Motor neuron (in vitro differentiated cells): Measurements from ENCODE around the gene WDR35. TPM values are rescaled to one million over a fixed set of nuclear protein-coding genes. Genes with fewer than 3 reads are reported as not detected.
"Not testable (repeated sequence)": the region's sequence is repeated elsewhere in the genome, so short reads cannot be mapped to it uniquely, and the experiment has no call there.

Experiments used
- ATAC-seq, 8 experiments: fragments of 200-7000 bp; cut with Tn5 transposase; replicated peaks in 6 of 8; 2 replicates each; pipeline ENCODE4 v1.8.0; 2021; ENCODE audit warnings: mild to moderate bottlenecking in 8 of 8, moderate library complexity in 8 of 8
- H3K27ac ChIP-seq, 2 donors: fragments of 250-450 bp; sonication (Bioruptor Pico); 2 replicates each; pipeline ENCODE4 v1.9.0; 2021; ENCODE audit warnings: antibody characterized with exemption in 2 of 2, mild to moderate bottlenecking in 2 of 2, moderate library complexity in 1 of 2
- H3K4me1 ChIP-seq, 2 donors: fragments of 250-450 bp; sonication (Bioruptor Pico); replicated peaks in 1 of 2; 2 replicates each; pipeline ENCODE4 v1.6.1; 2021; ENCODE audit warnings: antibody characterized with exemption in 2 of 2, mild to moderate bottlenecking in 2 of 2, moderate library complexity in 1 of 2
- H3K4me3 ChIP-seq, 5 donors: fragments of 250-450 bp; sonication (Bioruptor Pico); 2 replicates each; pipeline ENCODE4 v1.9.0; 2021; ENCODE audit warnings: antibody characterized with exemption in 5 of 5, mild to moderate bottlenecking in 5 of 5, moderate library complexity in 4 of 5
- WGBS, 10 experiments: fragments of 450-650 bp; shearing (Covaris generic); methylation state at CpG; one replicate each; pipeline ENCODE4 v1.0.0; 2022; 5-methylcytosine and 5-hydroxymethylcytosine counted together
- in situ Hi-C, 9 experiments: fragments of 400-800 bp; cut with MboI; loops; one replicate each; pipeline ENCODE4 v1.15.0; 2021; ENCODE audit warnings: low sequenced_read_pairs in 9 of 9, low pct_unique_long_range_greater_than_20kb in 2 of 9; ENCODE audit not compliant: unreplicated experiment in 9 of 9
- total RNA-seq, 8 experiments: library from RNA; unstranded; fragments of 300-600 nt; gene quantifications; 2 replicates each; pipeline versions ENCODE4 v1.2.3 to v1.2.4, GENCODE V29; 2022

Gene WDR35
- total RNA-seq, 8 experiments from 2014 or later, result 6.5 to 28.9 (median 12.9) TPM

DNA sequence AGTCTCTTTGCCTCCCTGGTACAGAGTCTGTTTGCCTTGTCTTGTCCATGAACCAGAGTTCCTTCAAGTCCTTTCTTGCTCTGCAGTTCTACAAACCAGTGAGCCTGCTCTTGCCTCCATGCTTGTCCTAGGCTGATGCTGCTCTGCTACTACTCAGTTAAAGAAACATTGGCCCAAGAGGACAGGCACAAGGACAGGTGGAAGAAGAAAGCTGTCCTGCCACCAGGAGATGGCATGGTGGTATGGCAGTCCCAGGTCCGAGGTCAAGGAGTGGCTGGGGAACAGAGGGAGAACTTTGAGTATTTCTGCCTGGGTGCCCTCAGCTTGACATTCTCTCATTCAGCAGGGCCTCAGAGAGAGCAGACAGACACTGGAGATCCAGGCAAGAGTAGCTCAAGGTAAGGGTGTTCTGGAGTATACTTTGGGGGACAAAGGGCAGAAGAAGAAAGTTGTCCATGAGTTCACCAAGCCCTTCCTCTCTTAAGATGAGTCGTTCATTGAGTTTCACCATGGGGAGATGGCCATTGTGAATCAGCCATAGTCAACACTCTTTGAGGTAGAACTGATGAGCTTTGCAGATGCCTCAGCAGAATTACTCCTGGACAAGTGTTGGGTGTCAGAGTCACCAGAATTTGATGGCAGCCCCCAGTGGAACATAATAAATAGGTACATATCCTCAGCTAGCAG, 108.5 kb downstream of the WDR35 start:
- 17 to 86% (median 77%) methylated on average over 1 to 2 of the region's 2 CpGs; no CpG with 5 or more reads in 5 of the 10 experiments for WGBS, 10 experiments
- in situ Hi-C loops, result no loop called here

DNA sequence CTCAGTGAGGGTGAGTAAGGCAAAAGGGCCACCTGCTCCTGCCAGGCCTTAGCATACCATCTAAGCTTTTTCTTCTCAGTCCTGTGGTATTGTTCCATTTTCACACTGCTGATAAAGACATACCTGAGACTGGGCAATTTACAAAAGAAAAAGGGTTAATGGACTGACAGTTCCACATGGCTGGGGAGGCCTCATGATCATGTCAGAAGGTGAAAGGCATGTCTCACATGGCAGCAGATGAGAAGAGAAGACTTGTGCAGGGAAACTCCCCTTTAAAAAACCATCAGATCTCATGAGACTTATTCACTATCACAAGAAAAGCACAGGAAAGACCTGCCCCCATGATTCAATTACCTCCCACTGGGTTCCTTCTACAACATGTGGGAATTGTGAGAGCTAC, 109.7 kb downstream of the WDR35 start:
- in situ Hi-C loops, H3K4me3 ChIP-seq, H3K27ac ChIP-seq, H3K4me1 ChIP-seq, ATAC-seq: not testable (repeated sequence)

More for the DNA sequence above, 108.5 kb downstream of the WDR35 start:
- H3K4me1 ChIP-seq, result no peaks in the 10 kb centered on the region
- no peak overlapping the region for H3K27ac ChIP-seq
- ATAC-seq, result no peak
- H3K4me3 ChIP-seq, result no peak overlapping the region

DNA sequence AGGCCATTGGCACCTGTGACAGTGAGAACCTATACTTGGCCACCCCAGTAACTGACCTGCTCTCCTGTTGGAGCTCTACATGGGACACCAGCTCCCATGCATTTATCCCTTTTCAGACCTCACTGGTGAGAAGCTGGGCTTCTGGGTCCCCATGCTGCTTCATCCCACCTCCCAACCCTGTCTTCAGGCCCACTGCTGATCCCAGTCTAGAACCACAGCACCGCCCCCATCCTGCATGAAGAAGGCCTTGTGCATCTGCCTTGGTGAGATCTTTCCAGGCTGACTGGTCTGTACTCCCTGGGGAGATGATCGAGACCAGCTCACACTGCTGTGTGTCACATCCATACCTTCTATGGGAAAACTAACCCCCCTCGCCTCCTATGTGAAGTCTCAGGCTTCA, 110.8 kb downstream of the WDR35 start:
- Histone ChIP-seq H3K4me3 (no peak overlapping the region), H3K4me1 (no peaks in the 10 kb centered on the region), H3K27ac (no peak overlapping the region)
- 60 to 70% (median 60%) methylated on average over 1 to 2 of the region's 3 CpGs; no CpG with 5 or more reads in 7 of the 10 experiments for WGBS, 10 experiments
- no peak for ATAC-seq
- in situ Hi-C loops, result no loop called here

DNA sequence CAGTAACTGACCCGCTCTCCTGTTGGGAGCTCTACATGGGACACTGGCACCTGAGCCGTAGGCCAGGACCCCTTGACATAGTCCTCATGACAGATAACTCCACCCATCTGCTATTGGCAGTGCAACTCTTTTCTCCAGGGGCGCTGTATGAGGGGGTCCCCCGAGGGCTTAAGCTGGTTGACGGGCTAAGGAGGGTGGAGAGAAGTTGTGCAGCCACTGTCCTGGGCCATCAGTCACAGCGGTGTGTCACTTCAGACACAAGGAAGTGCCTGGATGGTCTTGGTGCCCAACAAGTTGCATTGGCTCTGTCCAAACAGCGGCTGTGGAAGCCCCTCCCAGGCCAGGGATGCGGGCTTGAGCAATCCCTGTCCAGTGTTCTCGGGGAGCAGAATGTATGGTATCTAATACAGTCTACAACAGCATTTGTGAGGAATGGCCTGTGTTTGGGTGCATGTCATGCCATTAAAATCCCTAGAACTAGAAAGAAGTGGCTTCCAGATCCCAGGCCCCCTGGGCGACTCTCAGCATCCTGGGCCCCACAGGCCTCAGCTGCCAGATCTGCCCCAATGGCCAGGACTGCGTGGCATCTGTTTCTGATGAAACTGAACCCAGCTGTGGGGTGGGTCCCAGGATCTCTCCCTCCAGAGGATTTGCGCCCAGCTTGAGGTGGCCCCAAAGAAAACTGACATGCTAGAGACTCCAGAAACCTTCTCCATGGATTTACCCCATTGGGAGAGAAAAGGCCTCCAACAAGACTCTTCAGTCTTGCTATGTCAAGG, 111.4 kb downstream of the WDR35 start:
- H3K27ac ChIP-seq, result no peak overlapping the region
- ATAC-seq, result no peak
- in situ Hi-C loops, result no loop called here
- H3K4me1 ChIP-seq, result no peaks in the 10 kb centered on the region
- H3K4me3 ChIP-seq, result no peak overlapping the region
- 64 to 100% (median 86%) methylated on average over 1 to 6 of the region's 12 CpGs; no CpG with 5 or more reads in 3 of the 10 experiments for WGBS, 10 experiments

DNA sequence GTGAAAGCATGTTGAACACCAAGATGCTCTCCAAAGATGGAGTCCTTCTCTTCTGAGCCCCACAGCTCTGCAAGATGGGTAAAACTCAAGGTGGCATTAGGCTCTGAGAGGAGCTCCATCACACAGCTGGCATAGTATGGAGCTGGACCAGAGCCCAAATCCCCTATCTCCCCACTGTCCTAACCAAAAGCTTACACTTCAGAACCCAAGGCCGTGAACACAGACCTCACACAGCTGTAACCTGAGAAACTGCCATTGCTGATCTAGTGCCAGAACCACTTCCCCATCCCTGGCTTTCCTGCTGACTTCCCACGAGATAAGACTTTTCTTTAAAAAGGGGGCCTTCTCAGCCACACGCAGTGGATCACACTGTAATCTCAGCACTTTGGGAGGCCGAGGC, 113.2 kb downstream of the WDR35 start:
- in situ Hi-C loops, result no loop called here
- WGBS, 10 experiments, result 0 to 80% (median 69%) methylated on average over 1 to 3 of the region's 4 CpGs; no CpG with 5 or more reads in 7 of the 10 experiments
- no peak overlapping the region for H3K4me3 ChIP-seq
- ATAC-seq, result no peak
- no peaks in the 10 kb centered on the region for H3K4me1 ChIP-seq
- H3K27ac ChIP-seq, result no peak overlapping the region

DNA sequence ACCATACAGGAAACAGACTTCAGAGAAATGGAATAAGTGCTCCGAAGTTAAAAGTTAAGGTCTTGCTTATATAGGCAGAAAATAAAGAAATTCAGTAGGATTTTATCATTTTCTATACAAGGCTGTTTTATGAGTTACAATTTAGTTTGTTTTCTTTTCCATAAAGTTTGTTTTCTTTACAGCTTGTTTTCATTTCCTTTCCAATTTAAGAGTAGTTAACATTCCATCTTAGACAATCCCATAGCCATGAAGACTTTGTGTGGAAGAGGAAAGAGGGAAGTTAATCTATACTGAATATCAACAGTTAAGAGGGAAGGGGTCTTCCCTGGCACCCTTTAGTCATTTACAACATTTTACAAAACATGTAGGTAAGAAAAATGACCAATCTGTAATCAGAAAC, 114.6 kb downstream of the WDR35 start:
- 57 to 100% (median 80%) methylated on average over 1 of the region's 1 CpG; no CpG with 5 or more reads in 3 of the 10 experiments for WGBS, 10 experiments
- in situ Hi-C loops, result no loop called here
- Histone ChIP-seq H3K4me1 (no peaks in the 10 kb centered on the region), H3K27ac (no peak overlapping the region), H3K4me3 (no peak overlapping the region)
- no peak for ATAC-seq

DNA sequence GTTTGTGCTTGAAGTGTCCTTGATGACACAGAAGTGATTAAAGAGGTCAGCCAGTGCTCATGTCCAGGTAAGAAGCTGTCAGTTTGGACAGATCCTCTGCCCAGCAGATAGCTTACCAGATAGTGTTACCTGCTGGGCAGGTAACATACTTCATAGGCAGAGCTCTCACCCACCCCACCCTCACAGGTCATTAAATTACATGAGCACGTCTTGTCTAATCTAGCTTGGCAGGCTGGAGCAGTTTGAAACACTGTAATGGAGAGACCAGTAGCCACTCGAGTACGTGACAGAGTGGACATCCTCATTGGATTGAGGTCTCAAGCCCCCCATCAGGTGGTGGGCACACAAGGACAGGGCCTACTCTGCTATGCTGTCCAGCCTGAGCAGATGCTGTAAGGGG, 115.2 kb downstream of the WDR35 start:
- WGBS, 10 experiments, result 81 to 100% (median 92%) methylated on average over 2 to 3 of the region's 3 CpGs; no CpG with 5 or more reads in 7 of the 10 experiments
- ATAC-seq, result no peak
- no peak overlapping the region for H3K27ac ChIP-seq
- no peak overlapping the region for H3K4me3 ChIP-seq
- no peaks in the 10 kb centered on the region for H3K4me1 ChIP-seq
- in situ Hi-C loops, result loop anchor here in 5 of 9 experiments (25.0 kb wide), 7 partner anchors 187 to 1487 kb away; partner anchors contain the start of gene OSR1 (in 2 of the 5)

DNA sequence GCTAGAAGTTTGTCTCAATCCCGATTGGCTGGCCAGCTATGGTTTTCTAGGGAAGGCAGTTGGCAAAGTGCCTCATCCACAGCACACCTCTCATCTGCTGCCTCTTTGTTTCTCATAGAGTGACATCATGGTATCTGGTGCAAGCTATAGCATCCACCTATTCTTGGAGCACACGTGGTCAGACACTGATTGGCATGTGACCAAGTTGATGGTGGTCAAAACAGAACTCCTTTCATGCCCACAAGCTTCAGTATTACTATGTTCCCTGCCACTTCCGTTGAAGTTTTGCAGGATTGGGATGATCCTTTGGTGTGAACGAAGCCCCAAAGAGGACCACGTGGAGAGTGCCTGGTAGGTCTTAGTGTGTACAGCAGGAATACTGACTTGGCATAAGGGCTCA, 116.9 kb downstream of the WDR35 start:
- 60 to 90% (median 84%) methylated on average over 1 to 5 of the region's 5 CpGs; no CpG with 5 or more reads in 4 of the 10 experiments for WGBS, 10 experiments
- in situ Hi-C loops, result loop anchor here in 5 of 9 experiments (25.0 kb wide), 7 partner anchors 186 to 1486 kb away; partner anchors contain the start of gene OSR1 (in 2 of the 5)
- H3K4me3 ChIP-seq, result no peak overlapping the region
- no peak overlapping the region for H3K27ac ChIP-seq
- peaks cover 3 to 7% of the 10 kb centered on the region in 2 donors for H3K4me1 ChIP-seq
- no peak for ATAC-seq

DNA sequence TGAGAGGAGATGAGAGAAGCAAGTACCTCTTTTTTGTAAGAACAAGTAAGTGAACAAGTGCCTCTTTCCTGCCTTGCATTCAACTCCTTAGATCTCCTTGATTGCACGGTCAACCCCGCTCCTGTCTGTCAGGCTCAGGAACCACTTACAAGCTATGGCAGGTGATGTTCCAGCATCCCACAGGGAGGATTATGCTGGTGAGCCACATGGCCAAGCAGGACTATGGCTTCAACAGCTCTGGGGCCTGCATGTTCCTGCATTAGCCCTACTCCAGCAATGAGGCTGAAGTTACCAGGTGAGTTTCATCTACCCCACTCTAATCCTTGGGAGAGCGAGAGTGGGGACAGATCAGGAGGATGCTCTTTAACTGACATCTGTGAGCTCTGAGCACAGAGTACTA, 117.6 kb downstream of the WDR35 start:
- WGBS, 10 experiments, result 0 to 100% (median 73%) methylated on average over 1 to 3 of the region's 3 CpGs; no CpG with 5 or more reads in 3 of the 10 experiments
- Histone ChIP-seq H3K27ac (no peak overlapping the region), H3K4me3 (no peak overlapping the region), H3K4me1 (peaks cover 3 to 7% of the 10 kb centered on the region in 2 donors)
- no peak for ATAC-seq
- in situ Hi-C loops, result loop anchor here in 5 of 9 experiments (25.0 kb wide), 7 partner anchors 185 to 1485 kb away; partner anchors contain the start of gene OSR1 (in 2 of the 5)

DNA sequence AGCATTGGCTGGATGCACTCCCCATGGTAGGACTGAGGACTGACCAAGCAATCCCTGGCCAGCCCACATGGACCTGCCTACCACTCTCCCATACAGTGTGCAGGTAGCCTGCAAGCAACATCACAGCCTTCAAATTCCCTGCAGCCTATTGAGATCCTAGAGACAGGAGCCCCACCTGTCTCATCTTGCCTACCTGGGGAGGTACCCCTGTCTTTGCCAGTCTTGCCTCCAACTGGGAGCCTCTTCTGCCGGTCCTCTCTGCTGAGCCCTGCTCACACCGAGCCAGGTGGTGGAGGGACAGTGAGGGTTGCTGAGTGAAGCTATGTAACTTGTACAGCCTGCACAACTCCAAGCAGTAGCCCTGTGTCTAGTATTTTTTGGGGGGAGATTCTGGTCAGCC, 118.1 kb downstream of the WDR35 start:
- H3K27ac ChIP-seq, result no peak overlapping the region
- peaks cover 3 to 7% of the 10 kb centered on the region in 2 donors for H3K4me1 ChIP-seq
- no peak overlapping the region for H3K4me3 ChIP-seq
- in situ Hi-C loops, result loop anchor here in 5 of 9 experiments (25.0 kb wide), 7 partner anchors 185 to 1485 kb away; partner anchors contain the start of gene OSR1 (in 2 of the 5)
- ATAC-seq, result no peak
- 63% methylated on average over 2 of the region's 2 CpGs; no CpG with 5 or more reads in 9 of the 10 experiments for WGBS, 10 experiments

DNA sequence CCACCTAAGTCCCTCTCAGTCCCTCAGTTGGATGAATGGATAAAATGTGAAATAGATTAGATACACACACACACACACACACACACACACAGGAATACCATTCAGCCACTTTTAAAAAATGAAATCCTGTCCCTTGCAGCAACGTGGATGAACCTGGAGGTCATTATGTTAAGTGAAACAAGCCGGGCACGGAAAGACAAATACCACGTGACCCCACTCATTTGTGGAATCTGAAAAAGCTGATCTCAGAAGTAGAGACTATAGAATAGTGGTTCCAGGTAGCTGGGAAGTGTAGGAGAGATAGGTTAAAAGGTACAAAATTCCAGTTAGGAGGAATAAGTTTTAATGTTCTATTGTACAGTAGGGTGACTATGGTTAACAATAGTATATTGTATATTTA, 119.1 kb downstream of the WDR35 start:
- 38 to 80% (median 66%) methylated on average over 1 to 4 of the region's 4 CpGs; no CpG with 5 or more reads in 3 of the 10 experiments for WGBS, 10 experiments
- H3K4me1 ChIP-seq, result peaks cover 3 to 7% of the 10 kb centered on the region in 2 donors
- no peak for ATAC-seq
- no peak overlapping the region for H3K4me3 ChIP-seq
- in situ Hi-C loops, result loop anchor here in 5 of 9 experiments (25.0 kb wide), 7 partner anchors 183 to 1483 kb away; partner anchors contain the start of gene OSR1 (in 2 of the 5)
- no peak overlapping the region for H3K27ac ChIP-seq

DNA sequence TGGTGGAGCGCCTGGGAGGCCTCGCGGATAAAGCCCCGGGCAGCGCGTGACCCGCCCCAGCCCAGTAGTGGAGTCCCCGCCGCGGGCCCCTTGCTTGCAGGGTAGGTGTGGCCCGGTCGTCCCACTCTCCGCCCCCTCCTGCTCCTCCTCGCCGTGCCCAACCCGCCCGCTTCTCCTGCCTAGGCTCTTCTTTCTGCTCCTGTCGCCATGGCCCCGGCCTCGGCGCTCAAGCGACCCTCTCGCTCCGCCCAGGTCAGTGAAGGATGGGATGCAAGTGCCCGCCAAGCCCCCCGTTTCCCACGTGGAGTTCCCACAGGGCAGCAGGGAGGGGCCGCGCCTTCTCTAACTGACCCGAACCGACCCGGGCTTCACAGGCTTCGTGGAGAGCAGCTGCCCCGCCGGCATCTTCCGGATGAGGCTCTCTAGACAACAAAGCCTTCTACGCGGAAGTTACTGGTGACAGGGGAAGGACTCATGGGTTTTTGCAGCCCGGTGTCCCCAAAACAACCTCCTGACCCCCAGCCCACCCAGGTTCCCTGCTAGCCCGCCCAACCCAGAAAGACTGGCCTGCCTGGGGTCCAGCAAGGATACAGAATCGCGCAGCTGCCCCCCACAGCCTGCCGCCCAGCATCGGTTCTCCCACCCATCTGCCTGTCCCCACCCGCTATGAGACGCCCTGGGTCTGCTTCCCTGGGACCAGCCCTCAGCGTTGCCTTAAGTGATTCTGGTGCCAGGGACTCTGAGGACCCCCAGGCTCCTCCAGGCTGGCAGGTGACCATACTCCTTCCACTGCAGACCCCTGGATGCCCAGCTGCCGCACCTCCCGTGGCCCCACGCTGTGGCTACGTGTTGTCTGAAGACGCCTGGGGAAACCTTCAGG, 121.0 kb downstream of the WDR35 start:
- Histone ChIP-seq H3K4me1 (peaks cover 3 to 7% of the 10 kb centered on the region in 2 donors), H3K27ac (no peak overlapping the region), H3K4me3 (peak overlapping the region in 4 of 5 donors; percentile 10 to 35 (median 16))
- peak; percentile 69 to 94 (median 94) for ATAC-seq
- in situ Hi-C loops, result loop anchor here in 5 of 9 experiments (10.0 to 25.0 kb wide), 8 partner anchors 182 to 1482 kb away; partner anchors contain the start of gene OSR1 (in 2 of the 5)
- 17 to 100% methylated on average over 2 to 6 of the region's 52 CpGs; no CpG with 5 or more reads in 8 of the 10 experiments for WGBS, 10 experiments
